CD4-positive, alpha-beta T cell (primary cell): ENCODE results near the gene RAPGEF5. TPM values are rescaled to one million over a fixed set of nuclear protein-coding genes. Genes with fewer than 3 reads are reported as not detected.

Experiments used
- ATAC-seq: fragments of 200-7000 bp; cut with Tn5 transposase; one replicate; pipeline ENCODE4 v1.10.0; 2022; ENCODE audit warnings: mild to moderate bottlenecking; ENCODE audit not compliant: poor library complexity
- CTCF ChIA-PET: fragments of 350-600 bp; sonication (Branson Sonifier 250); formaldehyde crosslinking; loops from one replicate; lab custom pipeline; 2021; ENCODE audit warnings: antibody characterized with exemption, inconsistent platforms; lab: Charles Lee
- POLR2A ChIA-PET: fragments of 350-600 bp; sonication (Branson Sonifier 250); formaldehyde crosslinking; loops from one replicate; lab custom pipeline; 2021; ENCODE audit warnings: antibody characterized with exemption, inconsistent platforms; lab: Charles Lee
- DNase-seq, 14 experiments: peaks; one replicate each; pipeline ENCODE4 v3.0.0-alpha.2; 2013 to 2020; ENCODE audit warnings: mixed read lengths in 2 of 14
- H3K27ac ChIP-seq, 2 donors: one replicate each; pipeline versions ENCODE4 v1.5.1 to v1.7.0; 2013; ENCODE audit warnings: low read length in 2 of 2, low read depth in 1 of 2, mild to moderate bottlenecking in 1 of 2
- H3K27me3 ChIP-seq, 2 experiments: 1 replicate in 1 of 2; 2 replicates in 1 of 2; pipeline versions ENCODE4 v1.6.1 to v1.7.0; 2013; ENCODE audit warnings: low read length in 2 of 2, control low read depth in 1 of 2, mild to moderate bottlenecking in 1 of 2, moderate library complexity in 1 of 2; ENCODE audit not compliant: insufficient read depth in 2 of 2, control insufficient read depth in 1 of 2
- H3K36me3 ChIP-seq: one replicate; pipeline ENCODE4 v1.6.1; 2013; ENCODE audit warnings: low read length, control low read depth; ENCODE audit not compliant: insufficient read depth
- H3K4me1 ChIP-seq: one replicate; pipeline ENCODE4 v1.6.1; 2013; ENCODE audit warnings: low read length, control low read depth; ENCODE audit not compliant: insufficient read depth
- H3K4me3 ChIP-seq: one replicate; pipeline ENCODE4 v1.5.1; 2013; ENCODE audit warnings: mild to moderate bottlenecking, low read length, moderate library complexity
- H3K9me3 ChIP-seq, 2 experiments: 1 replicate in 1 of 2; 2 replicates in 1 of 2; pipeline versions ENCODE4 v1.6.1 to v1.7.0; 2013; ENCODE audit warnings: low read length in 2 of 2, mild to moderate bottlenecking in 2 of 2, control low read depth in 1 of 2, moderate library complexity in 1 of 2; ENCODE audit not compliant: control insufficient read depth in 1 of 2, insufficient read depth in 1 of 2
- H3K27ac Mint-ChIP-seq: one replicate; pipeline ENCODE4 v1.8.0; 2020; ENCODE audit warnings: mixed read lengths
- H3K27me3 Mint-ChIP-seq: one replicate; pipeline ENCODE4 v1.8.0; 2021; ENCODE audit warnings: mixed read lengths
- H3K36me3 Mint-ChIP-seq: one replicate; pipeline ENCODE4 v1.8.0; 2021; ENCODE audit warnings: low read depth, mixed read lengths
- H3K4me1 Mint-ChIP-seq: one replicate; pipeline ENCODE4 v1.8.0; 2021; ENCODE audit warnings: low read depth, mixed read lengths
- H3K4me3 Mint-ChIP-seq: one replicate; pipeline ENCODE4 v1.8.0; 2020; ENCODE audit warnings: mild to moderate bottlenecking, mixed read lengths
- H3K9me3 Mint-ChIP-seq: one replicate; pipeline ENCODE4 v1.8.0; 2020; ENCODE audit warnings: mixed read lengths
- intact Hi-C, 2 experiments: fragments of 100-400 bp; cut with DNase I in 1 of 2; cut with micrococcal nuclease in 1 of 2; formaldehyde crosslinking; loops; one replicate each; pipeline versions ENCODE4 v1.15.1 to v1.9.0; 2023 to 2025; cut with DNase I, micrococcal nuclease
- total RNA-seq, 174 experiments: library from RNA in 2 of 174; stranded (reverse) in 2 of 174; gene quantifications; one replicate each; pipeline ENCODE4 v1.2.3 and lab custom pipeline; 2021 to 2026
- TF ChIP-seq, protein P1 (sequence below): fragments of 200-600 bp; IDR thresholded peaks from one replicate; pipeline ENCODE4 v1.8.0; 2022; ENCODE audit warnings: antibody characterized with exemption, mild to moderate bottlenecking

RAPGEF5 gene
- total RNA-seq, 2 experiments from 2014 or later: 0.17 TPM; not detected in 1

DNA sequence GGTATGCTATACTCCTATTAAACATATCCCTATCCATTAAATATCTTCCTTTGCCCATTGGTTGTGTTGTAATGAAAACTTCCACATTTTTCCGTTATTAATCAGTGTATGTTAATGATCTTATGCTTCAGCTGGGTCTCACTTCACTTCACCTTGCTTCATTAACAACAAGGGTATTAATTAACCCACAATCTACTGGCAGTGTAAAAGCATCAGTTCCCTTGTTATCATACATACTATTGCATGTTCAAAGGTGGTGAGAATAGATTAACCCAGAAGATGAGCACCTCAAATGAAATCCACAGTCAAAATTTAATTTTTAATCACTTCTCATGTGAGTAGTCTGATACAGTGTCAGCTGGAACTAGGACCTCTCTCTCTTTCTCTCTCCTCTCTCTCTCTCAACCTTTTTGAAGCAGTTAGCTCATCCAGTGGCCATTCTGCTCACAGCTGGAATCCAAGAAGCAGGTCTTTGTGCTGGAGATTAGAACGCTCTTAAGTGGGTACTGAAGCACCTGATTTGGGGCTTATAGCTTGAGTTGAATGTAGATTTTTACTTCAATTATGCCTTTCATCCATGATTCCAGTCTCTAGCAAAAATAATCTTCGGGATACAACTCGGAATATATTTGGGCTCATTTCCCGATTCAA, 172.3 kb downstream of the RAPGEF5 start:
- H3K4me3 Mint-ChIP-seq: no peak overlapping the region
- H3K27ac ChIP-seq: no peak overlapping the region
- intact Hi-C loops: no loop called here
- H3K4me1 Mint-ChIP-seq: no peaks in the 10 kb centered on the region
- no peaks in the 10 kb centered on the region for H3K9me3 Mint-ChIP-seq
- H3K36me3 Mint-ChIP-seq: no peaks in the 10 kb centered on the region
- peaks cover 0 to 4% of the 10 kb centered on the region in 2 experiments for H3K27me3 ChIP-seq
- no peak overlapping the region for H3K27ac Mint-ChIP-seq
- H3K4me3 ChIP-seq: no peak overlapping the region
- ATAC-seq (no peak), DNase-seq (no peak)
- CTCF ChIA-PET: no interaction called here
- H3K4me1 ChIP-seq: no peaks in the 10 kb centered on the region
- POLR2A ChIA-PET: interaction anchor here (0.6 kb wide), 1 partner anchor 227 kb away, joined by 3 read pairs; no protein-coding TSS in a partner anchor
- H3K36me3 ChIP-seq: no peaks in the 10 kb centered on the region
- H3K9me3 ChIP-seq: no peaks in the 10 kb centered on the region
- TF ChIP-seq, protein P1, sequence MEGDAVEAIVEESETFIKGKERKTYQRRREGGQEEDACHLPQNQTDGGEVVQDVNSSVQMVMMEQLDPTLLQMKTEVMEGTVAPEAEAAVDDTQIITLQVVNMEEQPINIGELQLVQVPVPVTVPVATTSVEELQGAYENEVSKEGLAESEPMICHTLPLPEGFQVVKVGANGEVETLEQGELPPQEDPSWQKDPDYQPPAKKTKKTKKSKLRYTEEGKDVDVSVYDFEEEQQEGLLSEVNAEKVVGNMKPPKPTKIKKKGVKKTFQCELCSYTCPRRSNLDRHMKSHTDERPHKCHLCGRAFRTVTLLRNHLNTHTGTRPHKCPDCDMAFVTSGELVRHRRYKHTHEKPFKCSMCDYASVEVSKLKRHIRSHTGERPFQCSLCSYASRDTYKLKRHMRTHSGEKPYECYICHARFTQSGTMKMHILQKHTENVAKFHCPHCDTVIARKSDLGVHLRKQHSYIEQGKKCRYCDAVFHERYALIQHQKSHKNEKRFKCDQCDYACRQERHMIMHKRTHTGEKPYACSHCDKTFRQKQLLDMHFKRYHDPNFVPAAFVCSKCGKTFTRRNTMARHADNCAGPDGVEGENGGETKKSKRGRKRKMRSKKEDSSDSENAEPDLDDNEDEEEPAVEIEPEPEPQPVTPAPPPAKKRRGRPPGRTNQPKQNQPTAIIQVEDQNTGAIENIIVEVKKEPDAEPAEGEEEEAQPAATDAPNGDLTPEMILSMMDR: no peak
- peaks cover 25% of the 10 kb centered on the region for H3K27me3 Mint-ChIP-seq

DNA sequence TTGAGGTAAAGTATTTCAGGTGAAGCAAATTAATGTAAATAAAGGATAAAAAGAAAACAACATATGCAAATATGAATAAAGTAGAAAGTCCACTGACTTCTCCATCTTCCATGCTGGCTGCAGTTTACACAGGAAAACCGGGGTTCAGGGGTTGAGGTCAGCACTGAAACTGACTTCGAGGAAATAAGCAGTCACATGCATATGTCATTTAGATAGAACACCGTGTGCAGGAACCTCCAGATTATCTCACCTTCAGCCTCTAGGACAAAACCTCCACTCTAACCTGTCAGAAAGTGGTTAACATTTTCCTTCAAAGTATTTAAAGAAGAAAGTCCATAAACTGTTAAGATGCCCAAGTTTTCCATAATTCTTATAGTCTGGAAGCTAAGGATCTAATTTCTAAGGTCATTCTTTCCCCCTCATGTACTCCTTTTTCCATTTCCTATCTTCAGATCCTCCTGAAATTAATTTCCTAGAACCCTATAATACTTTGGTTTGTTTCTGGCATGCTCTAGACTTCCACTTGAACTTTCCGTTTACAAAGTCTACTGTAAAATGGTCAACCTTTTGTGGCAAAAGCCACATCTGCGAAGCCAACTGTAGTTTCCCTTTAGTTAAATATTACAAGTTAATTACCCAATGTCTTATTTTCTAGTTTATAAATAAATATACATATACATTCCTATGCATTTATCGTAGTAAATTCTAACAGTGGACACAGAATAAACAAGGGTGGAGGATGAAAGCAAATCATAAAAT, 173.3 kb downstream of the RAPGEF5 start:
- Histone ChIP-seq H3K4me1 (no peaks in the 10 kb centered on the region), H3K36me3 (no peaks in the 10 kb centered on the region), H3K27ac (no peak overlapping the region), H3K4me3 (no peak overlapping the region), H3K27me3 (peaks cover 0 to 4% of the 10 kb centered on the region in 2 experiments), H3K9me3 (no peaks in the 10 kb centered on the region)
- ChIA-PET CTCF (no interaction called here), POLR2A (no interaction called here)
- intact Hi-C loops: no loop called here
- no peaks in the 10 kb centered on the region for H3K36me3 Mint-ChIP-seq
- peaks cover 28% of the 10 kb centered on the region for H3K27me3 Mint-ChIP-seq
- no peak for ATAC-seq
- H3K4me3 Mint-ChIP-seq: no peak overlapping the region
- DNase-seq: no peak
- TF ChIP-seq, protein P1: no peak
- no peaks in the 10 kb centered on the region for H3K4me1 Mint-ChIP-seq
- no peak overlapping the region for H3K27ac Mint-ChIP-seq
- H3K9me3 Mint-ChIP-seq: no peaks in the 10 kb centered on the region

DNA sequence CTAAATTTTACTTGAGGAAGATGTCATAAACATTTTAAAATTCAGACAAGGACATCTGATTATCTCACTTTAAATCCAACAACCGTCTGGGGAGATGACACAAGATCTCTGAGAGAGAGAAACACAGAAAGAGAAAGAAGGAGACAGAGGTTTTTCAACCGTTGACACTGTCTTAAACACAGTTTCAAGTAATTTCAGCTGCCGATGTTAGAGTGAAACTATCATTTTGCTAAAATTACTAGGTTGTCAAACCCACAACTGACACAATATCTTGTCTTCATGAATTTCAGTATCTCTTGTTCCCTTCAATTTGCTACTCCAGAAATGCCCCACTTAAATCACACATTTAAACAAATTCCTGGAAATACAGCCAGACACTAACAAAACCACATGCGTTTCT, 174.8 kb downstream of the RAPGEF5 start:
- TF ChIP-seq, protein P1: no peak
- no peak for ATAC-seq
- CTCF ChIA-PET: no interaction called here

More for the DNA sequence above, 174.8 kb downstream of the RAPGEF5 start:
- Mint-ChIP-seq H3K27ac (no peak overlapping the region), H3K4me3 (no peak overlapping the region), H3K9me3 (no peaks in the 10 kb centered on the region), H3K36me3 (no peaks in the 10 kb centered on the region), H3K4me1 (no peaks in the 10 kb centered on the region), H3K27me3 (peaks cover 28% of the 10 kb centered on the region)
- intact Hi-C loops: no loop called here
- Histone ChIP-seq H3K27me3 (peaks cover 0 to 4% of the 10 kb centered on the region in 2 experiments), H3K36me3 (no peaks in the 10 kb centered on the region), H3K4me1 (no peaks in the 10 kb centered on the region), H3K4me3 (no peak overlapping the region), H3K9me3 (no peaks in the 10 kb centered on the region), H3K27ac (no peak overlapping the region)
- no peak for DNase-seq
- POLR2A ChIA-PET: no interaction called here
